HG03521 (cell line): ENCODE measurements around the gene CLEC5A.
A peak's percentile ranks its signal among the peaks of the same experiment; 100 is the strongest.
"Not testable (repeated sequence)": the region's sequence is repeated elsewhere in the genome, so short reads cannot be mapped to it uniquely, and the experiment has no call there.

Experiments
- ATAC-seq: cut with Tn5 transposase; IDR thresholded peaks from one replicate; pipeline ENCODE4 v1.9.1; 2021; ENCODE audit warnings: mild to moderate bottlenecking, moderate library complexity; ENCODE audit not compliant: unreplicated experiment

CLEC5A gene

GRCh38 chr7:141946796-141947195, at the start of gene CLEC5A:
Gene CLEC5A (minus strand): TSS chr7:141946974. CDS start chr7:141946292, 682 bp downstream.
- ATAC-seq = no peak

- ATAC-seq = no peak
These were observed 46.6 kb upstream of the CLEC5A start for GRCh38 chr7:141993354-141993753.

- ATAC-seq = no peak
These were observed 45.9 kb upstream of the CLEC5A start for GRCh38 chr7:141992688-141993087.

- no peak for ATAC-seq
These were observed 45.4 kb upstream of the CLEC5A start for GRCh38 chr7:141992156-141992555.

GRCh38 chr7:141991140-141991539, 44.4 kb upstream of the CLEC5A start:
- no peak for ATAC-seq

GRCh38 chr7:141990011-141990725, 43.4 kb upstream of the CLEC5A start:
- no peak for ATAC-seq

GRCh38 chr7:141987803-141988202, 41.0 kb upstream of the CLEC5A start:
- not testable (repeated sequence) for ATAC-seq

- no peak for ATAC-seq
These were observed 40.1 kb upstream of the CLEC5A start for GRCh38 chr7:141986923-141987322.

- not testable (repeated sequence) for ATAC-seq
These were observed 39.2 kb upstream of the CLEC5A start for GRCh38 chr7:141985926-141986325.

GRCh38 chr7:141979568-141979967, 32.8 kb upstream of the CLEC5A start:
- no peak for ATAC-seq

GRCh38 chr7:141978351-141978750, 31.6 kb upstream of the CLEC5A start:
- no peak for ATAC-seq

GRCh38 chr7:141976524-141977245, 29.9 kb upstream of the CLEC5A start:
- ATAC-seq = no peak

- peak; percentile 78 for ATAC-seq
These were observed 29.2 kb upstream of the CLEC5A start for GRCh38 chr7:141975806-141976523.

- ATAC-seq = no peak
These were observed 28.1 kb upstream of the CLEC5A start for GRCh38 chr7:141974831-141975230.

GRCh38 chr7:141973673-141974072, 26.9 kb upstream of the CLEC5A start, which contains the start of gene TAS2R38:
Gene TAS2R38 (minus strand): TSS chr7:141973773. CDS start chr7:141973689, 84 bp downstream.
- ATAC-seq = no peak

- peak; percentile 83 for ATAC-seq
These were observed 14.1 kb upstream of the CLEC5A start for GRCh38 chr7:141960687-141961422.

- no peak for ATAC-seq
These were observed 9.3 kb upstream of the CLEC5A start for GRCh38 chr7:141956084-141956483.

- ATAC-seq = no peak
These were observed 7.6 kb upstream of the CLEC5A start for GRCh38 chr7:141954334-141954733.

GRCh38 chr7:141952461-141952860, 5.7 kb upstream of the CLEC5A start:
- no peak for ATAC-seq

GRCh38 chr7:141950806-141951205, 4.0 kb upstream of the CLEC5A start:
- no peak for ATAC-seq

- ATAC-seq = no peak
These were observed 3.1 kb upstream of the CLEC5A start for GRCh38 chr7:141949911-141950310.
